Mesendoderm (in vitro differentiated cells): ENCODE results near the gene MRTFA.

ENCODE experiments used
- DNase-seq: peaks from one replicate; pipeline ENCODE4 v3.0.0; 2013
- H2AK5ac ChIP-seq: 2 replicates; pipeline ENCODE4 v1.6.1; 2013; ENCODE audit warnings: low read length, inconsistent platforms
- H2BK120ac ChIP-seq: 2 replicates; pipeline ENCODE4 v1.6.1; 2013; ENCODE audit warnings: low read depth, mild to moderate bottlenecking, low read length, moderate library complexity, mixed read lengths
- H2BK15ac ChIP-seq: replicated peaks from 2 replicates; pipeline ENCODE4 v1.6.1; 2013; ENCODE audit warnings: low read depth, mild to moderate bottlenecking, moderate library complexity
- H2BK5ac ChIP-seq: 2 replicates; pipeline ENCODE4 v1.6.1; 2013; ENCODE audit warnings: low read length, inconsistent platforms
- H3K18ac ChIP-seq: 2 replicates; pipeline ENCODE4 v1.6.1; 2013; ENCODE audit warnings: mild to moderate bottlenecking, low read length, mixed read lengths
- H3K23ac ChIP-seq: one replicate; pipeline ENCODE4 v1.6.1; 2013; ENCODE audit warnings: low read length
- H3K27ac ChIP-seq: 2 replicates; pipeline ENCODE4 v1.5.1; 2013; ENCODE audit warnings: low read depth, mild to moderate bottlenecking, inconsistent platforms, low read length, moderate library complexity
- H3K27me3 ChIP-seq: 2 replicates; pipeline ENCODE4 v1.6.1; 2013; ENCODE audit warnings: low read length, control low read depth, mild to moderate bottlenecking, inconsistent platforms; ENCODE audit not compliant: insufficient read depth, poor library complexity
- H3K36me3 ChIP-seq: 2 replicates; pipeline ENCODE4 v1.6.1; 2013; ENCODE audit warnings: low read length, inconsistent platforms; ENCODE audit not compliant: control insufficient read depth, insufficient read depth
- H3K4ac ChIP-seq: one replicate; pipeline ENCODE4 v1.6.1; 2013; ENCODE audit warnings: low read depth, mild to moderate bottlenecking, low read length, moderate library complexity
- H3K4me1 ChIP-seq: 2 replicates; pipeline ENCODE4 v1.6.1; 2013; ENCODE audit warnings: low read depth, low read length, inconsistent platforms; ENCODE audit not compliant: control insufficient read depth
- H3K4me2 ChIP-seq: 2 replicates; pipeline ENCODE4 v1.6.1; 2013; ENCODE audit warnings: low read length
- H3K4me3 ChIP-seq: 2 replicates; pipeline ENCODE4 v1.5.1; 2013; ENCODE audit warnings: mild to moderate bottlenecking, low read length
- H3K56ac ChIP-seq: one replicate; pipeline ENCODE4 v1.6.1; 2013; ENCODE audit warnings: low read length
- H3K79me1 ChIP-seq: 2 replicates; pipeline ENCODE4 v1.6.1; 2013; ENCODE audit warnings: low read length, inconsistent platforms
- H3K79me2 ChIP-seq: 2 replicates; pipeline ENCODE4 v1.6.1; 2013; ENCODE audit warnings: mild to moderate bottlenecking, low read length; ENCODE audit not compliant: control insufficient read depth, insufficient read depth
- H3K9ac ChIP-seq: 2 replicates; pipeline ENCODE4 v1.6.1; 2013; ENCODE audit warnings: low read length, inconsistent platforms
- H4K5ac ChIP-seq: one replicate; pipeline ENCODE4 v1.6.1; 2013; ENCODE audit warnings: low read length
- H4K8ac ChIP-seq: one replicate; pipeline ENCODE4 v1.6.1; 2013; ENCODE audit warnings: low read depth, mild to moderate bottlenecking, control low read depth, low read length, moderate library complexity
- WGBS: extraction: QIAGEN DNeasy Blood & Tissue Kit; methylation state at CpG from one replicate; pipeline ENCODE4 v1.1.7; 2013; ENCODE audit warnings: low lambda C conversion rate, missing lambda C conversion rate; ENCODE audit not compliant: insufficient coverage; ENCODE audit errors: extremely low coverage; 5-methylcytosine and 5-hydroxymethylcytosine counted together

Gene MRTFA

DNA sequence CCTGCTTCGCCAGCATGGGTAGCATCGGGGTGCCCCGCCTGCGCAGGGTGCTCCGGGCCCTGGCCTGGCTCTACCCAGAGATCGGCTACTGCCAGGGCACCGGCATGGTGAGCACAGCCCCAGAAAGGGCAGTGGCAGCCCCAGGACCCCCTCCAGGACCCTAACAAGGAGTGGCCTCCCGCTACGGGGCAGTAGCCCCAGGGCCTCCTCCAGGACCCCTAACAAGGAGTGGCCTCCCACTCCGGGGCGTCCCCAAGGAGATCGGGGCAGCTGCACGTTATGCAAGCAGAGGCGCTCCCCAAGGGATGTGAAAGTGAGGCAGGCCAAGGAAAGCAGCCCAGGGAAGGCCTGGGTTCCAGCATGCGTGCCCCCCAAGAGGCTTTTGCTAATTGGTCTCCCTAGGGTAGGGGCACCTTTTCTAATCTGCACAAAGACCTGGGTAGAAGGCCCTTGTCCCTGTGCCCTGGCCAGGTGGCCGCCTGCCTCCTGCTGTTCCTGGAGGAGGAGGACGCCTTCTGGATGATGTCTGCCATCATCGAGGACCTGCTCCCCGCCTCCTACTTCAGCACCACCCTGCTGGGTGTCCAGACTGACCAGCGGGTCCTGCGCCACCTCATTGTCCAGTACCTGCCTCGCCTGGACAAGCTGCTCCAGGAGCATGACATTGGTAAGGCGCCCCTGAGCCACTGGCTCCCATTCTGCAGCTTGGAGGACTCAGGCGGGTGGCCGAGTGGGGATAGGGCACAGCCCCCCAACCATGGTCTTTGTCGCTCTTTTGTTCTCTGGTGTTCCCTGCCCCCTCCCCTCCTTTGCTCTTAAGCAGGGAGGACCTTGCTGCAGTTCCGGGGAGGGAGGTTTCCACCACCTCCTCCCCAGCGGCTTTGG, 231.1 kb downstream of the MRTFA start:
- Histone ChIP-seq H2BK5ac (no peak overlapping the region), H3K36me3 (peaks cover 22% of the 10 kb centered on the region), H3K4me3 (no peak overlapping the region), H3K27me3 (no peaks in the 10 kb centered on the region), H2BK15ac (no peak overlapping the region), H3K79me2 (no peaks in the 10 kb centered on the region), H3K4me2 (no peak overlapping the region), H3K56ac (no peak overlapping the region), H2BK120ac (no peak overlapping the region), H4K5ac (no peak overlapping the region), H3K18ac (no peak overlapping the region), H3K4ac (no peak overlapping the region), H3K9ac (no peak overlapping the region), H3K23ac (no peak overlapping the region), H2AK5ac (no peak overlapping the region), H4K8ac (no peak overlapping the region), H3K79me1 (no peaks in the 10 kb centered on the region), H3K27ac (no peak overlapping the region), H3K4me1 (no peaks in the 10 kb centered on the region)
- no peak for DNase-seq
- WGBS = no CpG with 5 or more reads among the region's 28 CpGs

DNA sequence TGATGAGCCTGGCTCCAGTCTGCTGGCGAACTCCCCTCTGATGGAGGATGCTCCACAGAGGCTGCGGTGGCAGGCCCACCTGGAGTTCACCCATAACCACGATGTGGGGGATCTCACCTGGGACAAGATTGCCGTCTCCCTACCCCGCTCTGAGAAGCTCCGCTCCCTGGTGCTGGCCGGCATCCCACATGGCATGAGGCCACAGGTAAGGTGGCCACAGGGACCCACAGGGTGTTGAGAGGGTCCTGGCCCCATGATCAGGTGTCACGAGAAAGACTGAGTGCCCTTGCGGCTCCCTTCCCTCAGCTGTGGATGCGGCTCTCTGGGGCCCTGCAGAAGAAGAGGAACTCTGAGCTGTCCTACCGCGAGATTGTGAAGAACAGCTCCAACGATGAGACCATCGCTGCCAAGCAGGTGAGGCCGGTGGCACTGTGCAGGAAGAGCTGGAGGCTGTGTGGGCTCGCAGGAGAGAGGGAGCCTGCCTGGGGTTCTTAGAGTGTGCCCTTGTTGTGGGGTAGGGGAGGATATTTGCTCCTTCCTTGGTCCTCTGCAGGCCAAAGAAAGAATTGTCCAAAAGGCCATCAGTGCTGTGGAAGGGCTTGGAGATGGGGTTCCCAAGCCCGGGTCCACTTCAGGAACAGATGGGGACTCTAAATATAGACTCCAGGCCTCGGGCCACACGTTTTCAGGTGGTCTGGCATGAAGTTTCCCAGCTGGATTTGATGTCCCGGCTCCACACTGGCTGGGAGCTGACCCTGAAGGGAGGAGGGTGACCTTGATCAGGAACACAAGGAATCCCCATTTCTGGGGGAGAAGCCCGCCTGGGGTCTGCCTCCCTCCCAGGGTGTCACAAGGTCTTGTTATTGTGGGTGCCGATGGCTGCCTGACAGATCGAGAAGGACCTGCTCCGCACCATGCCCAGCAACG, 232.0 kb downstream of the MRTFA start:
- DNase-seq = no peak
- no peaks in the 10 kb centered on the region for H3K79me1 ChIP-seq
- no CpG with 5 or more reads among the region's 25 CpGs for WGBS
- H2BK5ac ChIP-seq = no peak overlapping the region
- H3K18ac ChIP-seq = no peak overlapping the region
- H2BK120ac ChIP-seq = no peak overlapping the region
- H3K36me3 ChIP-seq = peaks cover 20% of the 10 kb centered on the region
- H3K27ac ChIP-seq = no peak overlapping the region
- no peaks in the 10 kb centered on the region for H3K4me1 ChIP-seq
- no peak overlapping the region for H3K4me3 ChIP-seq
- no peaks in the 10 kb centered on the region for H3K79me2 ChIP-seq
- no peak overlapping the region for H3K4me2 ChIP-seq
- no peak overlapping the region for H2AK5ac ChIP-seq
- peak overlapping the region; percentile 7 for H3K56ac ChIP-seq
- no peaks in the 10 kb centered on the region for H3K27me3 ChIP-seq
- H4K5ac ChIP-seq = no peak overlapping the region
- peak overlapping the region; percentile 45 for H3K23ac ChIP-seq
- no peak overlapping the region for H4K8ac ChIP-seq
- no peak overlapping the region for H3K4ac ChIP-seq
- H3K9ac ChIP-seq = no peak overlapping the region
- H2BK15ac ChIP-seq = no peak overlapping the region

DNA sequence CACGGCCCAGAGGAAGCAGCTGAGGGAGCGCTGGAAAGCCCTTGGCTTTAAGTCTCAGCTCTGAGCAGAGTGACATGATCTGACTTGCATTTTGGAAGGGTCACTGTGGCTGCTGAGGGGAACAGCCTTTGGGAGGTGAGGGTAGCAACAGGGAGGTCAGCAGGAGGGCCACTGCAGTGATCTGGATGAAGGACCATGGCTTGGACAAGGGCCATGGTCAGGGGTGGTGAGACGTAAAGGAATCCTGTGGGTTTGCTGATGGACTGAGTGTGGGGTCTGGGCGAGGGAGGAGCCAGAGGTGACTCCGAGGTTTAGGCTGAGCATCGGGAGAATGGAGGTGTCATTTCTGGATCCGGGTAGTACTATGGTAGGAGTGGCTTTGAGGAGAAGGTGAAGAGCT, 232.9 kb downstream of the MRTFA start:
- H3K18ac ChIP-seq = no peak overlapping the region
- peaks cover 12% of the 10 kb centered on the region for H3K36me3 ChIP-seq
- no peak overlapping the region for H2BK15ac ChIP-seq
- H3K4me2 ChIP-seq = no peak overlapping the region
- H2AK5ac ChIP-seq = no peak overlapping the region
- no peaks in the 10 kb centered on the region for H3K79me1 ChIP-seq
- no peak overlapping the region for H3K4me3 ChIP-seq
- H3K56ac ChIP-seq = no peak overlapping the region
- H3K4me1 ChIP-seq = no peaks in the 10 kb centered on the region
- no peak overlapping the region for H3K23ac ChIP-seq
- no peak overlapping the region for H4K5ac ChIP-seq
- WGBS = no CpG with 5 or more reads among the region's 7 CpGs
- DNase-seq = no peak
- no peak overlapping the region for H3K27ac ChIP-seq
- no peaks in the 10 kb centered on the region for H3K27me3 ChIP-seq
- no peak overlapping the region for H3K9ac ChIP-seq
- no peaks in the 10 kb centered on the region for H3K79me2 ChIP-seq
- H3K4ac ChIP-seq = no peak overlapping the region
- no peak overlapping the region for H2BK120ac ChIP-seq
- H4K8ac ChIP-seq = no peak overlapping the region
- H2BK5ac ChIP-seq = no peak overlapping the region

DNA sequence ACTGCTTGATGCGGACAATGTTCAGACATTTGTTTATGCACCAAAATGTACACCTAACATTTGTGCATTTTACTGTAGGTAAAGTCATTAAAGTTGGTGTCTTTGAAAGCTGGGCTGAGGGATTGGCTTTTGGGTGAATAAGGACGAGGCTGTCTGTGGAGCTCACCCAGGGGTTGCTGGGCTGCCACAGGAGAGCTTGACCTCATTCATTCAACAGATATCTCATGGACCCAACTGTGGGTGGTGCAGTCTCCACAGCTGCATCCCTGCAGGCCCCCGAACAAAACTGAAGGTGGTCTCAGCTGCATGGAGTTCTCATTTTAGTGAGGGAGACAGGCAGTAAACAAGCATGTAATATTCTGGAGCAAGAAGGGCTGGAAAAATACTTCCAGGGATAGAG, 233.4 kb downstream of the MRTFA start:
- Histone ChIP-seq H3K36me3 (peaks cover 12% of the 10 kb centered on the region), H3K27ac (no peak overlapping the region), H4K8ac (no peak overlapping the region), H3K27me3 (no peaks in the 10 kb centered on the region), H3K9ac (no peak overlapping the region), H3K56ac (no peak overlapping the region), H3K18ac (no peak overlapping the region), H3K4me3 (no peak overlapping the region), H3K4ac (no peak overlapping the region), H4K5ac (no peak overlapping the region), H3K4me1 (no peaks in the 10 kb centered on the region), H3K23ac (no peak overlapping the region), H3K4me2 (no peak overlapping the region), H2BK5ac (no peak overlapping the region), H3K79me2 (no peaks in the 10 kb centered on the region), H2BK120ac (no peak overlapping the region), H3K79me1 (no peaks in the 10 kb centered on the region), H2BK15ac (no peak overlapping the region), H2AK5ac (no peak overlapping the region)
- no peak for DNase-seq
- no CpG with 5 or more reads among the region's 3 CpGs for WGBS

DNA sequence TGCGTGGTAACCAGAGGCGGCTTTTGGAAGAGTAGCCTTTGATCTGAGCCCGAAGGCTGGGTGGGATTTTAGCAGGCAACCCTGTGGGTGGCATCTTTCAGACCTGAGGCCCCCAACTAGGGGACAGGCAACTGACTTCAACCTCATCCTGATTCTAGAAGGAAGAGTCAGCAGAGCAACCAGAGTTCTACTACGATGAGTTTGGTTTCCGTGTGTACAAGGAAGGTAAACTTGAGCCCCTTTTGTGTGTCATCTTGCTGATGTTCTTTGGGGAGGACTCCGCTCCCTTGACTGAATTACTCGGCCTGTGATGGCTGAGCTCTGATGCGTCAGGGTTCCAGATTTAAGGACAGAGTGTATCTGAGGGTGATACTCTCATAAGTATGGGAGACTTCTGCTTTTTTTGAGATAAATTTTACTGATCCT, 234.5 kb downstream of the MRTFA start:
- H3K4me1 ChIP-seq = no peaks in the 10 kb centered on the region
- H3K36me3 ChIP-seq = peaks cover 11% of the 10 kb centered on the region
- H2BK15ac ChIP-seq = no peak overlapping the region
- H4K5ac ChIP-seq = no peak overlapping the region
- H2AK5ac ChIP-seq = no peak overlapping the region
- no peaks in the 10 kb centered on the region for H3K79me2 ChIP-seq
- no peak overlapping the region for H3K27ac ChIP-seq
- no CpG with 5 or more reads among the region's 8 CpGs for WGBS
- no peak overlapping the region for H2BK5ac ChIP-seq
- no peaks in the 10 kb centered on the region for H3K79me1 ChIP-seq
- no peak overlapping the region for H3K4me2 ChIP-seq
- H2BK120ac ChIP-seq = no peak overlapping the region
- H3K9ac ChIP-seq = no peak overlapping the region
- no peak for DNase-seq
- H3K56ac ChIP-seq = no peak overlapping the region
- no peak overlapping the region for H3K18ac ChIP-seq
- H3K4me3 ChIP-seq = no peak overlapping the region
- H3K23ac ChIP-seq = no peak overlapping the region
- H3K4ac ChIP-seq = no peak overlapping the region
- no peak overlapping the region for H4K8ac ChIP-seq
- H3K27me3 ChIP-seq = no peaks in the 10 kb centered on the region
